HG02870 (cell line): ENCODE data around the gene GALNT17.

ENCODE experiments used
- ATAC-seq: cut with Tn5 transposase; IDR thresholded peaks from one replicate; pipeline ENCODE4 v1.9.1; 2021; ENCODE audit warnings: mild to moderate bottlenecking, moderate library complexity; ENCODE audit not compliant: unreplicated experiment

The GALNT17 gene

GRCh38 chr7:71327946-71328345 is 196.0 kb downstream of the GALNT17 start:
- no peak for ATAC-seq

- ATAC-seq = no peak
Measured at GRCh38 chr7:71329030-71329660, 197.2 kb downstream of the GALNT17 start.

GRCh38 chr7:71332207-71332606 is 200.3 kb downstream of the GALNT17 start:
- no peak for ATAC-seq

GRCh38 chr7:71334541-71334940 is 202.6 kb downstream of the GALNT17 start:
- ATAC-seq = no peak

- ATAC-seq = no peak
Measured at GRCh38 chr7:71338866-71339265, 206.9 kb downstream of the GALNT17 start.

GRCh38 chr7:71339924-71340323 is 208.0 kb downstream of the GALNT17 start:
- no peak for ATAC-seq

- no peak for ATAC-seq
Measured at GRCh38 chr7:71342202-71342601, 210.3 kb downstream of the GALNT17 start.

GRCh38 chr7:71343039-71343438 is 211.1 kb downstream of the GALNT17 start:
- no peak for ATAC-seq

- ATAC-seq = no peak
Measured at GRCh38 chr7:71343892-71344291, 211.9 kb downstream of the GALNT17 start.

- no peak for ATAC-seq
Measured at GRCh38 chr7:71345117-71345884, 213.4 kb downstream of the GALNT17 start.

GRCh38 chr7:71348821-71349681 is 217.1 kb downstream of the GALNT17 start:
- ATAC-seq = no peak

- ATAC-seq = no peak
Measured at GRCh38 chr7:71349682-71350481, 217.9 kb downstream of the GALNT17 start.

GRCh38 chr7:71350680-71351079 is 218.7 kb downstream of the GALNT17 start:
- ATAC-seq = no peak

GRCh38 chr7:71354716-71355115 is 222.8 kb downstream of the GALNT17 start:
- ATAC-seq = no peak

- ATAC-seq = no peak
Measured at GRCh38 chr7:71361451-71362032, 229.6 kb downstream of the GALNT17 start.

- ATAC-seq = no peak
Measured at GRCh38 chr7:71362240-71362639, 230.3 kb downstream of the GALNT17 start.

GRCh38 chr7:71363223-71363622 is 231.3 kb downstream of the GALNT17 start:
- ATAC-seq = no peak

- no peak for ATAC-seq
Measured at GRCh38 chr7:71363627-71364026, 231.7 kb downstream of the GALNT17 start.

- ATAC-seq = no peak
Measured at GRCh38 chr7:71364551-71364950, 232.6 kb downstream of the GALNT17 start.

- no peak for ATAC-seq
Measured at GRCh38 chr7:71372991-71373390, 241.0 kb downstream of the GALNT17 start.
